Measurements from ENCODE around the gene SLC7A5. TPM values are rescaled to one million over a fixed set of nuclear protein-coding genes. Genes with fewer than 3 reads are reported as not detected.

Gene SLC7A5
- polyA plus RNA-seq, 2 of the 4 experiments (the other 2 are of a cell fraction): 265 to 972 TPM

DNA sequence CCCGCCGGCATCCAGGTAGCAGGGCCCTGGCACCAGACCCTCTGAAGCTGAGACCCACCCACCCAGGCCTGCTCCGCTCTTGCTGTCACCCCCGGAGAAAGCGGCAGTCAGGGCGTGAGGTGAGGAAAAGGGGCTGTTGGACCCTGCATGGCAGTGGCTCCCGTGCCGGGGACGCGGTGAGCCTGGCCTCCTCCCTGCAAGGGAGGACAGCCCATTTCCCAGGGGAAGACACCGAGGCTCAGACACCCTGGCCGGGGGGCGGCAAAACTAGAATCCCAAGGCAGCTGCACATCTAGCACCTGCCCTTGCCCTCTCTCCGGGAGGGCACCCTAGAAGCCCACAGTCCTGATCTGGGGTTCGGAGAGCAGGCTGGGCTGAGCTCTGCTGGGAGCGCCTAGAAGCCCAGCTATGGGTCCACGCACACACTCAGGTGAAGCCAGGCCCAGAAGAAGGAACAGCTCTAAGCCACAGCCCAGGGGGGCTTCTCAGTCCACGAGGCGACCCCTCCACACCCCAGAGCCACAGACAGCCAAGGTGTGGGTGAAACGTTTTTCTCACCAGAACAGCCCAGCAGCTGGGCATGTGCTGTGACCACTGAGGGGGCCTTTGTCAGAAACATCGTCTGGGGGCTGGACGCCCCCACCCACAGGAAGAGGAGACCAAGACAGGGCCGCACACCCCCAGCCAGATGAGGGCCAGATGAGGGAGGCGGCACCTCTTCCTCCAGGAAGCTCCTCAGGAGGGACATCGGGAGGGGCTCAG, 22.4 kb downstream of the SLC7A5 start (continued):
- TF ChIP-seq RNF2 (IDR thresholded peaks at IDR 0.05; ENCODE audit: borderline replicate concordance, low read depth) (no peak), JUN (IDR thresholded peaks at IDR 0.05) (no peak; a peak in 1 of 5 replicates), RFX5 (IDR thresholded peaks at IDR 0.05) (no peak), ESRRA (IDR thresholded peaks at IDR 0.05; ENCODE audit: borderline replicate concordance, low read length) (no peak), ZSCAN20 (CRISPR knock-in tag; IDR thresholded peaks at IDR 0.05) (no peak)
- TF ChIP-seq, protein P1, sequence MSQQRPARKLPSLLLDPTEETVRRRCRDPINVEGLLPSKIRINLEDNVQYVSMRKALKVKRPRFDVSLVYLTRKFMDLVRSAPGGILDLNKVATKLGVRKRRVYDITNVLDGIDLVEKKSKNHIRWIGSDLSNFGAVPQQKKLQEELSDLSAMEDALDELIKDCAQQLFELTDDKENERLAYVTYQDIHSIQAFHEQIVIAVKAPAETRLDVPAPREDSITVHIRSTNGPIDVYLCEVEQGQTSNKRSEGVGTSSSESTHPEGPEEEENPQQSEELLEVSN (IDR thresholded peaks at IDR 0.05; ENCODE audit: borderline replicate concordance, low read depth): no peak

DNA sequence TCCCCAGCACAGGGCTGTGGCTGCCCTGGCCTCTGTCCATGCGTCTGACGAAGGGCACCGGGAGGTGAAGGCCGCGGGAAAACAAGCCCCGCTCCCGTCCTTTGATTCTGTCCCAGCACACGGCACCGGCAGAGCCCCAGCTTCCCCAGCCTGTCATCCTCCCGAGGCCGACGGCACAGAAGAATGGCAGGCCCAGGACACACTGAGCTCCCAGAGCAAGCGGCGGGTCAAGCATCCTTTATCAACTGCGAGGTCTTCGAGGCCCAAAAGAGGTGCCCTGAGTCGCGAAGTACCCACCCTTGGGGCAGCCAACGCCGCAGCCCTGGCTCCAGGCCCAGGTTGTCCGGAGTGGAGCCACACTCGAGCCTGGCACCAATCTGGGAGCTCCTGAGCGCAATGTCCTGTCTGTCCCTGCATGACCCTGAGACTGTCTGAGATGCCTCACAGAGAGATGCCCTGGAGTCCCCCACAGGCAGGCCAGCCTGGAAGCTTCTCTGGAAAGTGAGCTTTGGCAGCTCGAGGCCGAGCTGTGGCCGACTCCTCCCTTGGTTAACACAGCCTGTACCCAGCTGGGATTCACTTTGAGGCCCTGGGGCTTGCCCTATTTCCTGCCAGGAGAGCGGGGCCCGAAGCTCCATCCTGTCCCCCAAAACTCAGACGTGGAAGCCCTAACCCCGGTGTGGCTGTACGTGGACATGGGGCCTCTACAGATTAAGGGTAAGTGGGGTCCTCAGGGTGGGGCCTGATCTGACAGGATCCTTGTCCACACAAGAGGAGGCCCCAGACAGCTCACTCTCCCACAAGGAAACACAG, 23.3 kb downstream of the SLC7A5 start:
- peak overlapping the region; percentile 79 for H3K4me2 ChIP-seq
- TF ChIP-seq, protein P2, sequence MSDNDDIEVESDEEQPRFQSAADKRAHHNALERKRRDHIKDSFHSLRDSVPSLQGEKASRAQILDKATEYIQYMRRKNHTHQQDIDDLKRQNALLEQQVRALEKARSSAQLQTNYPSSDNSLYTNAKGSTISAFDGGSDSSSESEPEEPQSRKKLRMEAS (IDR thresholded peaks at IDR 0.05): peak; percentile 49
- TF ChIP-seq GATA3 (IDR thresholded peaks at IDR 0.05; ENCODE audit: borderline replicate concordance): 0 out of 2 replicates have a peak, but pooled peaks have one; percentile 10
- TF ChIP-seq, protein P3, sequence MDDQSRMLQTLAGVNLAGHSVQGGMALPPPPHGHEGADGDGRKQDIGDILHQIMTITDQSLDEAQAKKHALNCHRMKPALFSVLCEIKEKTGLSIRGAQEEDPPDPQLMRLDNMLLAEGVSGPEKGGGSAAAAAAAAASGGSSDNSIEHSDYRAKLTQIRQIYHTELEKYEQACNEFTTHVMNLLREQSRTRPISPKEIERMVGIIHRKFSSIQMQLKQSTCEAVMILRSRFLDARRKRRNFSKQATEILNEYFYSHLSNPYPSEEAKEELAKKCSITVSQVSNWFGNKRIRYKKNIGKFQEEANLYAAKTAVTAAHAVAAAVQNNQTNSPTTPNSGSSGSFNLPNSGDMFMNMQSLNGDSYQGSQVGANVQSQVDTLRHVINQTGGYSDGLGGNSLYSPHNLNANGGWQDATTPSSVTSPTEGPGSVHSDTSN (IDR thresholded peaks at IDR 0.05): 0 out of 2 replicates have a peak, but pooled peaks have one; percentile 20
- TF ChIP-seq RARB (CRISPR knock-in tag; IDR thresholded peaks at IDR 0.05): 0 out of 2 replicates have a peak, but pooled peaks have one; percentile 45
- no peak for TF ChIP-seq RNF2 (IDR thresholded peaks at IDR 0.05; ENCODE audit: borderline replicate concordance, low read depth)
- TF ChIP-seq TFCP2L1 (CRISPR knock-in tag; IDR thresholded peaks at IDR 0.05): no peak
- TF ChIP-seq EHF (CRISPR knock-in tag; IDR thresholded peaks at IDR 0.05): no peak
- 0 out of 2 replicates have a peak, but pooled peaks have one; percentile 42 for TF ChIP-seq FOSB (CRISPR knock-in tag; IDR thresholded peaks at IDR 0.05)
- TF ChIP-seq POLR2AphosphoS2 (conservative IDR thresholded peaks at IDR 0.05; ENCODE audit: low read length): peak; percentile 64
- H3K9me3 ChIP-seq: no peaks in the 10 kb centered on the region
- H3K27ac ChIP-seq: peak overlapping the region; percentile 97 to 99
- no peak for DNase-seq (ENCODE audit: low read depth in 1 of 2, low spot score in 1 of 2)
- POLR2A ChIA-PET: interaction anchor here (0.8 to 1.6 kb wide), 7 partner anchors 14 to 67 kb away, joined by 3 to 6 read pairs (median 4); partner anchors contain the start of gene SLC7A5
- WGBS (ENCODE audit: missing lambda C conversion rate): 39% methylated on average over 20 of the region's 31 CpGs
- H3K4me1 ChIP-seq: peaks cover 100% of the 10 kb centered on the region
- FAIRE-seq: no peak
- ATAC-seq: peak in 1 of 2 experiments; percentile 1; a peak in 3 of 6 replicates
- no peak overlapping the region for H3K4me3 ChIP-seq
- CTCF ChIA-PET: interaction anchor here (1.0 to 15.2 kb wide), 11 partner anchors 9 to 714 kb away, joined by 3 to 246 read pairs (median 6); partner anchors contain the start of gene SLC7A5

DNA sequence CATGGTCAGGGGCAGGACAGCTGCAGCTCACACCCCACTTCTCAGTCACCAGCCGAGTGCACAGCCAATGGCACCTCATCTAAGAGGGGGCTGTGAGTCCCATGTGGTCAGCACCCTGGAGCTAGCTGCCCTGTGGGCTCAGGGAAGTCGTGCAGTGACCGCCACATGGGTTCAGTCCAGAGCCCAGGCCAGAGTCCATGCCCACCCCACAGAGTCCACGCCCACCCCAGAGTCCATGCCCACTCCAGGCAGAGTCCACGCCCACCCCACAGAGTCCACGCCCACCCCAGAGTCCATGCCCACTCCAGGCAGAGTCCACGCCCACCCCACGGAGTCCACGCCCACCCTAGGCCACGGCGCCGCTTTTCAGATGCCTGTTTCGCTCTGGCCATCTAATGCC, 24.1 kb downstream of the SLC7A5 start:
- CTCF ChIA-PET: interaction anchor here (0.8 to 15.2 kb wide), 7 partner anchors 9 to 461 kb away, joined by 3 to 246 read pairs (median 19); partner anchors contain the start of genes FBXO31 and SLC7A5
- DNase-seq (ENCODE audit: low read depth in 1 of 2, low spot score in 1 of 2) (peak in 1 of 2 experiments; percentile 73), FAIRE-seq (no peak), ATAC-seq (peak; percentile 13 to 43)
- TF ChIP-seq GATA3 (IDR thresholded peaks at IDR 0.05; ENCODE audit: borderline replicate concordance) (no peak), CHD2 (IDR thresholded peaks at IDR 0.05; ENCODE audit: low read length, partially characterized antibody) (no peak), RAD21 (conservative IDR thresholded peaks at IDR 0.05 in 1 of 2, IDR thresholded peaks at IDR 0.05 in 1 of 2) (no peak)
- Histone ChIP-seq H3K9me3 (no peaks in the 10 kb centered on the region), H3K4me1 (peaks cover 100% of the 10 kb centered on the region), H3K4me3 (no peak overlapping the region), H3K27ac (peak overlapping the region; percentile 97 to 99), H3K4me2 (peak overlapping the region; percentile 79)
- WGBS (ENCODE audit: missing lambda C conversion rate): 49% methylated on average over 4 of the region's 13 CpGs
- POLR2A ChIA-PET: interaction anchor here (1.0 to 1.3 kb wide), 3 partner anchors 21 to 66 kb away, joined by 3 to 4 read pairs (median 3); no protein-coding TSS in a partner anchor

Measured in A549 (cell line).